IPS-18a (cell line): Measurements from ENCODE around the gene ALPP.
"Not testable (repeated sequence)": the region's sequence is repeated elsewhere in the genome, so short reads cannot be mapped to it uniquely, and the experiment has no call there.

Source experiments
- H3K27ac ChIP-seq: one replicate; pipeline ENCODE4 v1.5.1; 2013; ENCODE audit warnings: low read length
- H3K27me3 ChIP-seq: one replicate; pipeline ENCODE4 v1.6.1; 2013; ENCODE audit warnings: mild to moderate bottlenecking, low read length; ENCODE audit not compliant: control insufficient read depth, insufficient read depth
- H3K36me3 ChIP-seq: one replicate; pipeline ENCODE4 v1.6.1; 2013; ENCODE audit warnings: low read depth, low read length; ENCODE audit not compliant: control insufficient read depth
- H3K4me1 ChIP-seq: one replicate; pipeline ENCODE4 v1.6.1; 2013; ENCODE audit warnings: low read depth, low read length; ENCODE audit not compliant: control insufficient read depth
- H3K4me3 ChIP-seq: one replicate; pipeline ENCODE4 v1.5.1; 2013; ENCODE audit warnings: low read length
- H3K9ac ChIP-seq: one replicate; pipeline ENCODE4 v1.6.1; 2013; ENCODE audit warnings: mild to moderate bottlenecking, low read length, moderate library complexity
- H3K9me3 ChIP-seq: one replicate; pipeline ENCODE4 v1.6.1; 2013; ENCODE audit warnings: low read depth, low read length; ENCODE audit not compliant: control insufficient read depth

ALPP gene

GRCh38 chr2:232407428-232408150, 29.0 kb downstream of the ALPP start:
- not testable (repeated sequence) for H3K4me1 ChIP-seq, H3K27me3 ChIP-seq, H3K4me3 ChIP-seq, H3K36me3 ChIP-seq, H3K9ac ChIP-seq, H3K9me3 ChIP-seq, H3K27ac ChIP-seq

- H3K9ac ChIP-seq, H3K27me3 ChIP-seq, H3K4me1 ChIP-seq, H3K4me3 ChIP-seq, H3K27ac ChIP-seq, H3K9me3 ChIP-seq, H3K36me3 ChIP-seq: not testable (repeated sequence)
These were observed 29.7 kb downstream of the ALPP start for GRCh38 chr2:232408269-232408668.

DNA sequence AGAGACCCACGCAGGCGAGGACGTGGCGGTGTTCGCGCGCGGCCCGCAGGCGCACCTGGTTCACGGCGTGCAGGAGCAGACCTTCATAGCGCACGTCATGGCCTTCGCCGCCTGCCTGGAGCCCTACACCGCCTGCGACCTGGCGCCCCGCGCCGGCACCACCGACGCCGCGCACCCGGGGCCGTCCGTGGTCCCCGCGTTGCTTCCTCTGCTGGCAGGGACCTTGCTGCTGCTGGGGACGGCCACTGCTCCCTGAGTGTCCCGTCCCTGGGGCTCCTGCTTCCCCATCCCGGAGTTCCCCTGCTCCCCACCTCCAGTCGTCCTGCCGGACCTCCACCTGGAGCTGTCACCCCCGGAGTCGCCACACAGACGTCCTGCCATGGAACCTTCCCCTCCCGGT, 31.1 kb downstream of the ALPP start:
- not testable (repeated sequence) for H3K27me3 ChIP-seq, H3K27ac ChIP-seq, H3K4me1 ChIP-seq, H3K4me3 ChIP-seq, H3K36me3 ChIP-seq, H3K9ac ChIP-seq, H3K9me3 ChIP-seq

GRCh38 chr2:232410238-232410900, 31.8 kb downstream of the ALPP start:
- Histone ChIP-seq H3K4me1 (no peaks in the 10 kb centered on the region), H3K27me3 (no peaks in the 10 kb centered on the region), H3K9ac (no peak overlapping the region), H3K27ac (no peak overlapping the region), H3K4me3 (no peak overlapping the region), H3K36me3 (peaks cover 6% of the 10 kb centered on the region), H3K9me3 (no peaks in the 10 kb centered on the region)

DNA sequence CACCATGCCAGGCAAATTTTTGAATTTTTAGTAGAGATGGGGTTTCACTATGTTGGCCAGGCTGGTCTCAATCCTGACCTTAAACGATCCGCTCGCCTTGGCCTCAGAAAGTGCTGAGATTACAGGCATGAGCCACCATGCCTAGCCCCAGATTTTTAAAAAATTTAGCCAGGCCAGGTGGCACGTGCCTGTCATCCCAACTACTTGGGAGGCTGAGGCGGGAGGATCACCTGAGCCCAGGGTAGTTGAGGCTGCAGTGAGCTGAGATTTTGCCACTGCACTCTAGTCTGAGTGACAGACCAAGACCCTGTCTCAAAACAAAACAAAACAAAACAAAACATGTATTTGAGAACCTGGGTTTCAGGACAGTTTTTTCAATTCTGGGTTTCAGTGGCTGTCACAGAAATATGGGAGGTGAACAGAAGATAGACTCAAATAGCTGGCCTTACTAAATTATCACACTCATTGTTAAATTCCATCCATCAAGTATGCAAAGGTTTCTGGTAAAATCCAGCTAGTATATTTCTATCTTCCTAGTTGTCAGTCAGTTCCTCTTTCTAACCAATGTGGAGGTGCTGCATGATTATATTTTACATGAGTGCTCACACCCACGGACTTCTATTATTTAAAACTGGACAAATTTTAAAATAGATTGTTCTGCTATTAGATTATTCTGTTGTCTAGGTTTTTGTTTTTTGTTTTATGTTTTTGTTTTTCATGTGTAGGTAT, 33.5 kb downstream of the ALPP start:
- peaks cover 23% of the 10 kb centered on the region for H3K36me3 ChIP-seq
- H3K4me3 ChIP-seq: no peak overlapping the region
- no peak overlapping the region for H3K9ac ChIP-seq
- H3K27me3 ChIP-seq: peaks cover 1% of the 10 kb centered on the region
- H3K27ac ChIP-seq: no peak overlapping the region
- H3K9me3 ChIP-seq: no peaks in the 10 kb centered on the region
- no peaks in the 10 kb centered on the region for H3K4me1 ChIP-seq

DNA sequence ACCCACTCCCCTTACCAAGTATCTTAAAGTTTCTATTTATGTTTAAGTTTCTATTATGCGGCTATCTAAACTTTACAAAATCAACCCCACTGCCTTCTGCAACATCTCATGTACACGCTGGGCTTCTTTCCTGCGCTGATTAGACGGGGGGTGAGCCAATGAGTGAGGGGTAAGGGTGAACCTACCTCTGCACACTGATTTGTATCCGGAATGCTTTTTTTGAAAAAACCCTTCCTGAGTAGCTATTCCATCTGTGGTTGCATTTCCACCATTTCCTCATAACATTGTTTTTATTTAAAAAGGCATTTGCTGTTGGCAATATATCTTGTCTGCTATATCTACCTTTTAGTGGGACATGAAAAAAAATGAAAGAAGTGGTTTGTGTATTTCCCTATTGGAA, 34.4 kb downstream of the ALPP start:
- peaks cover 28% of the 10 kb centered on the region for H3K36me3 ChIP-seq
- no peak overlapping the region for H3K27ac ChIP-seq
- no peaks in the 10 kb centered on the region for H3K4me1 ChIP-seq
- H3K4me3 ChIP-seq: no peak overlapping the region
- H3K27me3 ChIP-seq: peaks cover 10% of the 10 kb centered on the region
- H3K9ac ChIP-seq: no peak overlapping the region
- no peaks in the 10 kb centered on the region for H3K9me3 ChIP-seq

DNA sequence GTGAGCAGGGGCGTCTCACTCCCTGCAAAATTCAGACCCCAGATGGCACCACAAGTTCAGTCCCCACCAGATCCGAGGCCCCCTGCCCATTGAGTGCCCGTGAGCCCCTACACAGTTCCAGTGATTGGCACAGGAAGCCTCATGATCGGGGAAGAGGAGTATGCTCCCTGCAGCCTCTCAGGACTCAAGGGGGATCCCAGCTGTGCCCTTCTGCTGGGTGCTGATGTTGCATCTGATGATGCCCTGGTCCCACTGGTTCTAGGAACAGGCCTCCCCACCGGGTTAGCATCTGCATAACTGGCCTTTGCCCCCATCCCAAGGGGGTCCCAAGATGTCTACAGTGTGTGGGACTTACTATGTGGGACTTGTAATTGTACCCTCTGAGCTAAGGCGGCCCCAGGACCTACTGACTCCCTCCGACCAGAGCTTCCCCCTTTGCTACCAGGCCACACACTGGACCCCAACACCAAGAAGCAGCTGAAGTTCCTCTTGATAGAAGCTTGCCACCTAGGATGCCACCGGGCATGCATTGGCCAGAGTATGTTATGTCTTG, 36.7 kb downstream of the ALPP start:
- Histone ChIP-seq H3K27ac (no peak overlapping the region), H3K9ac (no peak overlapping the region), H3K4me1 (no peaks in the 10 kb centered on the region), H3K27me3 (peaks cover 32% of the 10 kb centered on the region), H3K36me3 (peaks cover 28% of the 10 kb centered on the region), H3K4me3 (no peak overlapping the region), H3K9me3 (peaks cover 2% of the 10 kb centered on the region)

DNA sequence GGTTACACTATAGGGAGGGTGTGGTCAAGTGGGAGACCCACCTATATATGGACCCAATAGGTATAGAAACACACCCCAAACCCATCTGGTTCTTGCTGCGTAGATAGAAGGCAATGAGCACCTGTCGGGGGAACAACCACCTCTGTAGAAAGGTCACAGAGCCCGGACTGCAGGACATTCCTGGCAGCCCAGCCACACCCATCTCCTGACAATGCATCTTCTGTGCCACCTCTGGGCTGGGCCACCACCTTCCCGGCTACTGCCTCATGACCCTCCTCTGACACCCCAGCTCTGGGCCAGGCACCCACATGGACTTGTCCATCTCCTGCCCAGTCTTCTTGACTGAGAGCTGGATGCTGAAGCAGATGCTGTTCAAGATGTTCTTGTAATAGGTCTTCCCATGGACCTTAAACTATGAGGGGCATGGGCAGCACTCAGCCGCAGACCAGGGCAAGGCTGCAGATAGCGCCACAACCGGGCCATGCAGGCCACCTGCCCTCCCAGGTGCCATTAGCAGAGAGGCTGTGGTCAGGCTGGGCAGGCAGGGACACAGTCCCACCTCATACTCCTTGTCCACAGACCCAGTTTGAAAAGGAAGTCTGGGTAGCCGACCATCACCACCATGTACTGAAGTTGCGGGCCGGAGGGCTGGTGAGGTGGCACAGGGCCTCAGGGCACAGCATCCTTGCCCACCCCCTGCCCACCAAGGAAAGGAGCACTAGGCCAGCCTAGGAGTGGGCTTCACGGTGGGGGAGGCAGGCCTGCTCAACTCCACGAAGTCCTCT, 37.4 kb downstream of the ALPP start:
- no peak overlapping the region for H3K4me3 ChIP-seq
- H3K9ac ChIP-seq: no peak overlapping the region
- peaks cover 3% of the 10 kb centered on the region for H3K9me3 ChIP-seq
- H3K36me3 ChIP-seq: peaks cover 28% of the 10 kb centered on the region
- no peaks in the 10 kb centered on the region for H3K4me1 ChIP-seq
- H3K27ac ChIP-seq: no peak overlapping the region
- peaks cover 39% of the 10 kb centered on the region for H3K27me3 ChIP-seq

GRCh38 chr2:232416521-232417470, 38.2 kb downstream of the ALPP start:
- no peak overlapping the region for H3K9ac ChIP-seq
- peaks cover 47% of the 10 kb centered on the region for H3K27me3 ChIP-seq
- peaks cover 3% of the 10 kb centered on the region for H3K9me3 ChIP-seq
- no peak overlapping the region for H3K4me3 ChIP-seq
- no peak overlapping the region for H3K27ac ChIP-seq
- H3K4me1 ChIP-seq: peaks cover 2% of the 10 kb centered on the region
- peaks cover 28% of the 10 kb centered on the region for H3K36me3 ChIP-seq

GRCh38 chr2:232417489-232417888, 38.9 kb downstream of the ALPP start:
- Histone ChIP-seq H3K9ac (no peak overlapping the region), H3K36me3 (peaks cover 24% of the 10 kb centered on the region), H3K9me3 (peaks cover 10% of the 10 kb centered on the region), H3K4me1 (peaks cover 9% of the 10 kb centered on the region), H3K4me3 (no peak overlapping the region), H3K27ac (no peak overlapping the region), H3K27me3 (peaks cover 54% of the 10 kb centered on the region)
